Hepatocyte (in vitro differentiated cells): ENCODE data around the gene TIAM1.

Experiments
- CTCF ChIP-seq: fragments of 200-600 bp; sonication (generic); IDR thresholded peaks from 2 replicates; pipeline ENCODE4 v1.5.1; 2016; ENCODE audit warnings: antibody characterized with exemption, mild to moderate bottlenecking; ENCODE audit not compliant: poor library complexity
- EZH2 ChIP-seq: fragments of 200-600 bp; sonication (generic); IDR thresholded peaks from 2 replicates; pipeline ENCODE4 v1.6.1; 2016; ENCODE audit warnings: antibody characterized with exemption, mild to moderate bottlenecking, borderline replicate concordance
- EZH2phosphoT487 ChIP-seq: fragments of 200-600 bp; sonication (generic); IDR thresholded peaks from one replicate; pipeline ENCODE4 v1.6.1; 2018; ENCODE audit warnings: antibody characterized with exemption, mild to moderate bottlenecking, low read depth, moderate library complexity; ENCODE audit not compliant: unreplicated experiment, severe bottlenecking

GRCh38 chr21:31193761-31194160 is 150.3 kb downstream of the TIAM1 start:
- TF ChIP-seq CTCF: no peak
- no peak for TF ChIP-seq EZH2
- no peak for TF ChIP-seq EZH2phosphoT487
